Measurements from ENCODE around the gene WNT6. TPM values are rescaled to one million over a fixed set of nuclear protein-coding genes. Genes with fewer than 3 reads are reported as not detected.

The WNT6 gene
- total RNA-seq, 2 donors from 2014 or later: not detected

DNA sequence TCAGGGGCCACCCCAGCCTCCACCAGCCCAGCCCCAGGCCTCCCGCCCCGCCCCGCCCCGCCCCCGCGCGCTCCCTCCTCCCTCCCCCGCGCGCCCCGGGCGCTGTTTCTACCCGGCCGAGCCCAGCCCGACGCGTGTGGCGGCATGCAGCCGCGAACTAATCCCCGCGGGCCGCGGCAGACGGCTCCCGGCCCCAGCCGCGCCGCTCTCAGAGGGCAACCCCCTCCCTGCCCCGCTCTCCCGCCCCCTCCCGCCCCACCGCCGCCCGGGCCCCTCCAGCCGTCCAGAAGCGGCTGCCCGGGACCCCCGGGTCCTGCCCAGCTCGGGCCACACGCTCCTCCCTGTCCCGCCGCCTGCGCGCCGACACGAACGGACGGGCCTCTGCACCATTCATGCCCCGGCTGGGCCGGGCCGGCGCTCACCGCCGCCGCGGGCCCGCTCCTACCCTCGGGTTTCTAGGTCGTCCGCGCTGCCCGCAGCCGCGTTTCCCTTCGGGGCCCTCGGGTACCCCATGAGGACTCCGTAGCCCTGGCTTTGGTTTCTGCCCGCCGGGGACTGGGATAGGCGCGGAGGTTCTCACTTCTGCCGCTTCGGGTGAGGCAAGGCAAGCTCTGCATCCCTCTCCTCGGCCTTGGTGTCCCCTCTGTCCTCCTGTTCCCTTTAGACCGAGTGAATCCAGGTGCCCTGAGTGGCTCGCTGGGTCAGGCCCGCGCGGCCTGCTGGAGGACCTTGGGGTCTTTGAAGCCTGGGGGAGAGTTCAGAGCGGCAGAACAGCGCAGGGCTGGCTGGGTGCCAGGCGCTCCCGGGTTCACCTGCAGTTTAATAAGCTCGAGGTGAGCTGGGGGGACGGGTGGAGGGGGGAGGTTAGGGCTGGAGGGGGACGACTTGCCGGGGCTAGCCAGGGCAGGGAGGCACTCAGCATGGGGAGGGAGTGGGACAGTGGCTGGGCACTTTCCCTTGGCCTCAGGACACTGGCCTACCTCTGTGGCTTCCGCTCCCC is 24.2 kb downstream of the WNT6 start:
- peaks cover 6% of the 10 kb centered on the region for H3K4me1 Mint-ChIP-seq
- peaks cover 95% of the 10 kb centered on the region for H3K27me3 ChIP-seq (ENCODE audit: control insufficient read depth, insufficient read depth, low read length, poor library complexity, severe bottlenecking)
- no peak for TF ChIP-seq CTCF (conservative IDR thresholded peaks at IDR 0.05)
- H3K9me3 ChIP-seq (ENCODE audit: control insufficient read depth, low read length): no peaks in the 10 kb centered on the region
- no peak overlapping the region for H3K4me3 ChIP-seq (ENCODE audit: low read length)
- 4 to 9% methylated on average over 25 to 73 of the region's 89 CpGs for WGBS, 2 experiments (ENCODE audit: insufficient coverage in 1 of 2, insufficient read length in 1 of 2)
- no peaks in the 10 kb centered on the region for H3K36me3 ChIP-seq (ENCODE audit: control insufficient read depth, insufficient read depth, low read length)
- no peak overlapping the region for H3K27ac Mint-ChIP-seq
- H3K27me3 Mint-ChIP-seq (ENCODE audit: insufficient read depth): peaks cover 97% of the 10 kb centered on the region
- H3K9ac ChIP-seq (ENCODE audit: extremely low read depth, low read length, poor library complexity, severe bottlenecking): no peak overlapping the region
- H3K4me3 Mint-ChIP-seq: peak overlapping the region; percentile 33
- no peaks in the 10 kb centered on the region for H3K4me1 ChIP-seq (ENCODE audit: control insufficient read depth, insufficient read depth, low read length)
- peak; percentile 76 for DNase-seq
- no peak overlapping the region for H3K27ac ChIP-seq (ENCODE audit: low read depth, low read length)
- H3K36me3 Mint-ChIP-seq (ENCODE audit: low read depth): no peaks in the 10 kb centered on the region
- no peaks in the 10 kb centered on the region for H3K9me3 Mint-ChIP-seq

DNA sequence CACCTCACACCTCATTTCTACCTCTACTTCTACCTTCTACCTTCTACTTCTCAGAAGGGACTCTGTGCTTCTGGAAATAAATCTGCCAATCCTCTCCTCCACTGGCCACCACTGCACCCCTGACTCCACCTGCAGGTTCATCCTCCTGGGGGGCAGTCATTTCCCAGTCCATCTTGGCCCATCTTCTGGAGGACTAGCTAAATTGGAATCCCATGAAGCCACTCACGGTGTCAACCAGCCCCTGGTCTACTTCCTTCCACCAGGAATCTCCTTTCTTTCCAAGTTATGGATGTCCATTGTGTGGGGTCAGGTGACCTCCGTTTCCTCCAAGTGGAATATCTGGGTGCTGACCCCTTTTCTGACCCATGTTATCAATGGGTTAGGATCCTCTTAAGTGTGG is 24.9 kb downstream of the WNT6 start:
- no peaks in the 10 kb centered on the region for H3K9me3 ChIP-seq (ENCODE audit: control insufficient read depth, low read length)
- H3K27ac ChIP-seq (ENCODE audit: low read depth, low read length): no peak overlapping the region
- no peak overlapping the region for H3K9ac ChIP-seq (ENCODE audit: extremely low read depth, low read length, poor library complexity, severe bottlenecking)
- H3K4me1 ChIP-seq (ENCODE audit: control insufficient read depth, insufficient read depth, low read length): no peaks in the 10 kb centered on the region
- Mint-ChIP-seq H3K27me3 (ENCODE audit: insufficient read depth) (peaks cover 97% of the 10 kb centered on the region), H3K4me3 (no peak overlapping the region), H3K9me3 (no peaks in the 10 kb centered on the region), H3K27ac (no peak overlapping the region), H3K4me1 (peaks cover 5% of the 10 kb centered on the region), H3K36me3 (ENCODE audit: low read depth) (no peaks in the 10 kb centered on the region)
- no peaks in the 10 kb centered on the region for H3K36me3 ChIP-seq (ENCODE audit: control insufficient read depth, insufficient read depth, low read length)
- H3K4me3 ChIP-seq (ENCODE audit: low read length): no peak overlapping the region
- TF ChIP-seq CTCF (conservative IDR thresholded peaks at IDR 0.05): no peak
- peaks cover 95% of the 10 kb centered on the region for H3K27me3 ChIP-seq (ENCODE audit: control insufficient read depth, insufficient read depth, low read length, poor library complexity, severe bottlenecking)
- 88 to 100% methylated on average over 1 to 2 of the region's 2 CpGs for WGBS, 2 experiments (ENCODE audit: insufficient coverage in 1 of 2, insufficient read length in 1 of 2)
- no peak for DNase-seq

DNA sequence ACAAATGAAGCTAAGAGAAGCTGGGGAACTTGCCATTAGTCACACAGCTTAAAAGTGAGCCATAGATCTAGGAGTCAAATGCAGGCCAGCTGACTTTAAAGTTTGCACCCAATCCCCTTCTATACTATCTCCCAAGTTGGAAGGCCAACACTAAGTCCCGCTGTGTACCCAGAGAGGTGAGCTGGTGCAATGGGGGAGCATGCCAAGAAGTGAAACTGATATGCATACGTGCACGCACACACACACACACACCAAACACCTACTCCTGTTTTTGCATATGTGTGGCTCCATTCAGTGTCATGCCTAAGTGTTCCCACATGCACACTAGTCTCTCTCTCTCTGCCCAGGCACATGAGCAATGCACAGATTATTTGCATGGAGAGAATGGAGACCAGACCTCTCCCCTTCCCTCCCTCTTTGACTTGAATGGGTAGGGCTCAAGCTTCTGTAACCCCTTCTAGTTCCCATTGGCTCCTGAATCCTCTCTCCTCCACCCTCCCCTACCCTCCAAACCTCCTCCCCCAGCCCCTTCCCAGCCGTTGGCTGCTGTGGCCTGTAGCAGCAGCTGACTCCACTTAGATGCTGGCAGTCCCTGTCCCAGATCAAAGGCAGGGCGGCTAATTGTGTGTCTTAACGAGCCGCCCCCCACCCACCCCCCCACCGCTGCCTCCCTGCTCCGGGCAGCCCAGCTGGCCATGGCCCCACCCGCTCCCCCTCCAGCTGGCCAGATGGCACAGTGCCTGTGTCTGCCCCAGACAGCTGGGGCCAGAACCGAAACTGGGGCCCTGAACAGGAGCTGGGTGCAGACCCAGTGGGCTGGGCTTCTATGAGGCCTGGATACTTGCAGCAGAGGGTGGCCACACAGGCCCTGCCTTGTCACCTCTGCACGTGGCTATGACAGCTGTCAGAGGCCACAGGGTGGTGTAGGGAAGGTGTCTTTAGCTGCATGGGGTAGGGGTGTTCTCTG is 26.7 kb downstream of the WNT6 start:
- Histone ChIP-seq H3K4me3 (ENCODE audit: low read length) (no peak overlapping the region), H3K9ac (ENCODE audit: extremely low read depth, low read length, poor library complexity, severe bottlenecking) (no peak overlapping the region), H3K9me3 (ENCODE audit: control insufficient read depth, low read length) (no peaks in the 10 kb centered on the region), H3K36me3 (ENCODE audit: control insufficient read depth, insufficient read depth, low read length) (no peaks in the 10 kb centered on the region), H3K27me3 (ENCODE audit: control insufficient read depth, insufficient read depth, low read length, poor library complexity, severe bottlenecking) (peaks cover 95% of the 10 kb centered on the region), H3K27ac (ENCODE audit: low read depth, low read length) (no peak overlapping the region), H3K4me1 (ENCODE audit: control insufficient read depth, insufficient read depth, low read length) (no peaks in the 10 kb centered on the region)
- Mint-ChIP-seq H3K4me1 (no peaks in the 10 kb centered on the region), H3K27me3 (ENCODE audit: insufficient read depth) (peaks cover 98% of the 10 kb centered on the region), H3K27ac (no peak overlapping the region), H3K36me3 (ENCODE audit: low read depth) (no peaks in the 10 kb centered on the region), H3K9me3 (no peaks in the 10 kb centered on the region), H3K4me3 (no peak overlapping the region)
- DNase-seq: no peak
- no peak for TF ChIP-seq CTCF (conservative IDR thresholded peaks at IDR 0.05)
- WGBS, 2 experiments (ENCODE audit: insufficient coverage in 1 of 2, insufficient read length in 1 of 2): 66 to 88% methylated on average over 3 to 10 of the region's 12 CpGs

Measured in endodermal cell (in vitro differentiated cells).